ENCODE results near the gene TEAD1. TPM values are rescaled to one million over a fixed set of nuclear protein-coding genes. Genes with fewer than 3 reads are reported as not detected.

Gene TEAD1
- polyA plus RNA-seq, 1 donor (not counting 4 experiments of a cell fraction or from before 2014, with no cell fraction given), result 32.7 TPM

DNA sequence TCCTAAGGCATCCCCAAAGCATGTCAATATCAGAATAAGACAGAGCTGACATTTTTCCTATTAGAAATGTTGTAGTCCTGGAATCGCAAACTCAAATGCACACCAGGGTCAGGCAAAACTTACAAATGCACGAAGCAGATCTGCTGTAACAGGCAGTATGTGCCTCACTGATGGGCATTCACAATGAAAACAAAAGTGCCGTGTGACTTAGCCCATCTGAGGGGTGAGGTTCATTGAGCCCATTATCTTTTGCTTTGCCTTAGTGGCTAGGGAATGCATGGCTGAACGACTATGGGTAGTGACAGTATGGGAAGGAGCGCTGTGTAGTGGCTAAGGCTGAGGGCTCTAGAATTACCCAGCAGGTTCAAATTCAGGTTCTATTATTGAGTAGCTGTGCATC is 291.8 kb downstream of the TEAD1 start:
- dilution Hi-C loops (cut with MboI; ENCODE audit: extremely low pct_ligation_motif_present, low sequenced_read_pairs), result no loop called here
- H2AFZ ChIP-seq (ENCODE audit: control insufficient read depth, low read length), result no peak overlapping the region
- peaks cover 0 to 13% of the 10 kb centered on the region in 2 experiments for H3K36me3 ChIP-seq (ENCODE audit: control insufficient read depth in 2 of 2, extremely low read depth in 1 of 2, insufficient read depth in 2 of 2, low read length in 2 of 2)
- no peaks in the 10 kb centered on the region for H4K20me1 ChIP-seq (ENCODE audit: control insufficient read depth, extremely low read depth, insufficient read depth, low read length)
- FAIRE-seq (no peak), DNase-seq (ENCODE audit: low read depth, low spot score) (no peak)
- H3K27ac ChIP-seq (ENCODE audit: control insufficient read depth, insufficient read depth, low read length), result no peak overlapping the region
- no peaks in the 10 kb centered on the region for H3K9me3 ChIP-seq (ENCODE audit: control insufficient read depth, low read depth, low read length)
- no peak overlapping the region for H3K4me2 ChIP-seq (ENCODE audit: control insufficient read depth, extremely low read depth, insufficient read depth, low read depth, low read length)
- no peaks in the 10 kb centered on the region for H3K27me3 ChIP-seq (ENCODE audit: control insufficient read depth, extremely low read depth, insufficient read depth, low read length)
- no peak for TF ChIP-seq EZH2 (IDR thresholded peaks at IDR 0.05; ENCODE audit: low read length)
- TF ChIP-seq, protein P1, sequence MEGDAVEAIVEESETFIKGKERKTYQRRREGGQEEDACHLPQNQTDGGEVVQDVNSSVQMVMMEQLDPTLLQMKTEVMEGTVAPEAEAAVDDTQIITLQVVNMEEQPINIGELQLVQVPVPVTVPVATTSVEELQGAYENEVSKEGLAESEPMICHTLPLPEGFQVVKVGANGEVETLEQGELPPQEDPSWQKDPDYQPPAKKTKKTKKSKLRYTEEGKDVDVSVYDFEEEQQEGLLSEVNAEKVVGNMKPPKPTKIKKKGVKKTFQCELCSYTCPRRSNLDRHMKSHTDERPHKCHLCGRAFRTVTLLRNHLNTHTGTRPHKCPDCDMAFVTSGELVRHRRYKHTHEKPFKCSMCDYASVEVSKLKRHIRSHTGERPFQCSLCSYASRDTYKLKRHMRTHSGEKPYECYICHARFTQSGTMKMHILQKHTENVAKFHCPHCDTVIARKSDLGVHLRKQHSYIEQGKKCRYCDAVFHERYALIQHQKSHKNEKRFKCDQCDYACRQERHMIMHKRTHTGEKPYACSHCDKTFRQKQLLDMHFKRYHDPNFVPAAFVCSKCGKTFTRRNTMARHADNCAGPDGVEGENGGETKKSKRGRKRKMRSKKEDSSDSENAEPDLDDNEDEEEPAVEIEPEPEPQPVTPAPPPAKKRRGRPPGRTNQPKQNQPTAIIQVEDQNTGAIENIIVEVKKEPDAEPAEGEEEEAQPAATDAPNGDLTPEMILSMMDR (optimal IDR thresholded peaks at IDR 0.05 in 1 of 3, IDR thresholded peaks at IDR 0.05 in 1 of 3, conservative IDR thresholded peaks at IDR 0.05 in 1 of 3; ENCODE audit: extremely low read depth in 1 of 3, insufficient read depth in 2 of 3, low read length in 3 of 3), result no peak
- no peak overlapping the region for H3K4me3 ChIP-seq (ENCODE audit: control insufficient read depth in 2 of 3, extremely low read depth in 1 of 3, insufficient read depth in 2 of 3, low read depth in 1 of 3, low read length in 3 of 3)
- no peaks in the 10 kb centered on the region for H3K9me1 ChIP-seq (ENCODE audit: control insufficient read depth, extremely low read depth, insufficient read depth, low read length)
- H3K4me1 ChIP-seq (ENCODE audit: control insufficient read depth, extremely low read depth, insufficient read depth, low read length), result peaks cover 20% of the 10 kb centered on the region
- no peaks in the 10 kb centered on the region for H3K79me2 ChIP-seq (ENCODE audit: control insufficient read depth, insufficient read depth, low read length)
- no peak overlapping the region for H3K9ac ChIP-seq (ENCODE audit: control insufficient read depth, extremely low read depth, insufficient read depth, low read length)

DNA sequence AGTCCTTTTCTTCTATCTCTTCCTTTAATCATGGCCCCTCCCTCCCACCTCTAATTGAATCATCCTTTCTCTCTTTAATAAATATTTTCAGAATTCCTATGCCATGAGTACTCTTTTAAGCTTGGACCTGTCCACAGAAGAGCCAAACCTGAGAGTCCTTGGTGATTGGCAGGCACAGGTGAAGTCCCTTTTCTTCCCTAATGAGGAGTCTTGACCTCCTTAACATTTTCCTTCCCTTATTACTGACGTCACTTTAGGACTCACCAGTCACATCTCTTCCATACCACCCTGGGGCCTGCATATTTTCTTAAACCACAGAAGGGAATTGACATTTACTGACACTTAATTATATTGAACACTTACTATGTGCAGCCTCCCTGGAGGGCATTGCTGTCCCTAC is 293.9 kb downstream of the TEAD1 start:
- Histone ChIP-seq H2AFZ (ENCODE audit: control insufficient read depth, low read length) (no peak overlapping the region), H3K9me3 (ENCODE audit: control insufficient read depth, low read depth, low read length) (no peaks in the 10 kb centered on the region), H3K27ac (ENCODE audit: control insufficient read depth, insufficient read depth, low read length) (peak overlapping the region; percentile 52), H3K36me3 (ENCODE audit: control insufficient read depth in 2 of 2, extremely low read depth in 1 of 2, insufficient read depth in 2 of 2, low read length in 2 of 2) (peaks cover 0 to 11% of the 10 kb centered on the region in 2 experiments), H3K79me2 (ENCODE audit: control insufficient read depth, insufficient read depth, low read length) (no peaks in the 10 kb centered on the region), H4K20me1 (ENCODE audit: control insufficient read depth, extremely low read depth, insufficient read depth, low read length) (no peaks in the 10 kb centered on the region), H3K4me2 (ENCODE audit: control insufficient read depth, extremely low read depth, insufficient read depth, low read depth, low read length) (peak overlapping the region; percentile 66), H3K27me3 (ENCODE audit: control insufficient read depth, extremely low read depth, insufficient read depth, low read length) (no peaks in the 10 kb centered on the region), H3K9ac (ENCODE audit: control insufficient read depth, extremely low read depth, insufficient read depth, low read length) (no peak overlapping the region), H3K4me1 (ENCODE audit: control insufficient read depth, extremely low read depth, insufficient read depth, low read length) (peaks cover 20% of the 10 kb centered on the region), H3K9me1 (ENCODE audit: control insufficient read depth, extremely low read depth, insufficient read depth, low read length) (no peaks in the 10 kb centered on the region), H3K4me3 (ENCODE audit: control insufficient read depth in 2 of 3, extremely low read depth in 1 of 3, insufficient read depth in 2 of 3, low read depth in 1 of 3, low read length in 3 of 3) (no peak overlapping the region)
- FAIRE-seq, result no peak
- dilution Hi-C loops (cut with MboI; ENCODE audit: extremely low pct_ligation_motif_present, low sequenced_read_pairs), result no loop called here
- DNase-seq (ENCODE audit: low read depth, low spot score), result peak; percentile 78
- no peak for TF ChIP-seq EZH2 (IDR thresholded peaks at IDR 0.05; ENCODE audit: low read length)
- TF ChIP-seq, protein P1 (optimal IDR thresholded peaks at IDR 0.05 in 1 of 3, IDR thresholded peaks at IDR 0.05 in 1 of 3, conservative IDR thresholded peaks at IDR 0.05 in 1 of 3; ENCODE audit: extremely low read depth in 1 of 3, insufficient read depth in 2 of 3, low read length in 3 of 3), result no peak
